Retinal pigment epithelial cell (primary cell): Measurements from ENCODE around the gene POU2F3.

ENCODE experiments used
- DNase-seq: peaks from one replicate; pipeline ENCODE4 v3.0.0-alpha.2; 2010; ENCODE audit warnings: low read depth
- H3K4me3 ChIP-seq: 2 replicates; pipeline ENCODE4 v1.5.1; 2011; ENCODE audit warnings: mild to moderate bottlenecking, low read length, control low read depth, moderate library complexity
- TF ChIP-seq, protein P1 (sequence below): conservative IDR thresholded peaks from 2 replicates; pipeline ENCODE4 v1.5.1; 2011; ENCODE audit warnings: low read depth, low read length, control low read depth, inconsistent platforms

POU2F3 gene

DNA sequence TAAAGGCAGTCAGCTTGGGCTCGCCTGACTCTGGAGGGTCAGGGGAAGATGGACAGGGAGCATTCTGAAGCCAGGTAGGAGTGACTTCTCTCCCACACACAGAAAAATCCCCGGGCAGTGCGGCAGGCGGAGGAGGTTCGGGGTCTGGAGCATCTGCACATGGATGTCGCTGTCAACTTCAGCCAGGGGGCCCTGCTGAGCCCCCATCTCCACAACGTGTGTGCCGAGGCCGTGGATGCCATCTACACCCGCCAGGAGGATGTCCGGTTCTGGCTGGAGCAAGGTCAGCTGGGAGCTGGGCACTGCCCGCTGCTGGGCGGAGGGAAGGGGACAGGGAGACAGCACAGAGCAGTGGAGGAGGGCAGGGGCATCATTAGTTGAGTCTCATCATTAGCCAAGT, 13.2 kb upstream of the POU2F3 start:
- H3K4me3 ChIP-seq, result no peak overlapping the region
- no peak for DNase-seq
- TF ChIP-seq, protein P1, sequence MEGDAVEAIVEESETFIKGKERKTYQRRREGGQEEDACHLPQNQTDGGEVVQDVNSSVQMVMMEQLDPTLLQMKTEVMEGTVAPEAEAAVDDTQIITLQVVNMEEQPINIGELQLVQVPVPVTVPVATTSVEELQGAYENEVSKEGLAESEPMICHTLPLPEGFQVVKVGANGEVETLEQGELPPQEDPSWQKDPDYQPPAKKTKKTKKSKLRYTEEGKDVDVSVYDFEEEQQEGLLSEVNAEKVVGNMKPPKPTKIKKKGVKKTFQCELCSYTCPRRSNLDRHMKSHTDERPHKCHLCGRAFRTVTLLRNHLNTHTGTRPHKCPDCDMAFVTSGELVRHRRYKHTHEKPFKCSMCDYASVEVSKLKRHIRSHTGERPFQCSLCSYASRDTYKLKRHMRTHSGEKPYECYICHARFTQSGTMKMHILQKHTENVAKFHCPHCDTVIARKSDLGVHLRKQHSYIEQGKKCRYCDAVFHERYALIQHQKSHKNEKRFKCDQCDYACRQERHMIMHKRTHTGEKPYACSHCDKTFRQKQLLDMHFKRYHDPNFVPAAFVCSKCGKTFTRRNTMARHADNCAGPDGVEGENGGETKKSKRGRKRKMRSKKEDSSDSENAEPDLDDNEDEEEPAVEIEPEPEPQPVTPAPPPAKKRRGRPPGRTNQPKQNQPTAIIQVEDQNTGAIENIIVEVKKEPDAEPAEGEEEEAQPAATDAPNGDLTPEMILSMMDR, result no peak

DNA sequence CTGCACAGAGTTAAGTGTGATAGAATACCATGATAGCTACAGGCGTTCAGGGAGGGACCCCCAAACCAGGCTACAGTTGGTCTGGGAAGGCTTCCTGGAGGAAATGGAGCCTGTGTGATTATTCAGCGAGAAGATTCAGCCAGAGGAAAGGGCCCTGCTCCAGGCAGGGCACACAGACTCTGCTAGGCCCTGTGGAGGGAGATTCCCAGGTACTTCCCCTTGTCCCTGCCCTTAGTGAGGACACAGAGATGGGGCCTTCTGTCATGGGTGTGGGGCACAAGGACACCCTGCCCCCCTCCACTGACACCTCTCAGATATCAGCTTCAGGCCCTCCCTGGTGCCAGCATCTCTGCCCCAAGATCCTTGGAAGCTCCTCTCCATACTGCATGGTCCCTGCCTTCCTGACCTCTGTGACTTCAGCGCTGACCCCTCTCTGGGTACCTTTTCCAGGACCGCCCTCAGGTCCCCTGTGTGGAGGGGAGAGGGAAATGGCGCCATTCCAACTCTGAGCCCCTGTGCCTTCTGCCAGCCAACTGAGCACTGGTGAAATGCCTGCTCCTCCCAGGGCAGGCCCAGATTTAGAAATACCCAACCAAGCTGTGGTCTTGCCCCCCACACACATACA, 12.6 kb upstream of the POU2F3 start:
- no peak overlapping the region for H3K4me3 ChIP-seq
- TF ChIP-seq, protein P1, result no peak
- DNase-seq, result no peak

GRCh38 chr11:120228794-120229384, 11.1 kb upstream of the POU2F3 start:
- DNase-seq, result no peak
- TF ChIP-seq, protein P1, result peak; percentile 29
- no peak overlapping the region for H3K4me3 ChIP-seq

DNA sequence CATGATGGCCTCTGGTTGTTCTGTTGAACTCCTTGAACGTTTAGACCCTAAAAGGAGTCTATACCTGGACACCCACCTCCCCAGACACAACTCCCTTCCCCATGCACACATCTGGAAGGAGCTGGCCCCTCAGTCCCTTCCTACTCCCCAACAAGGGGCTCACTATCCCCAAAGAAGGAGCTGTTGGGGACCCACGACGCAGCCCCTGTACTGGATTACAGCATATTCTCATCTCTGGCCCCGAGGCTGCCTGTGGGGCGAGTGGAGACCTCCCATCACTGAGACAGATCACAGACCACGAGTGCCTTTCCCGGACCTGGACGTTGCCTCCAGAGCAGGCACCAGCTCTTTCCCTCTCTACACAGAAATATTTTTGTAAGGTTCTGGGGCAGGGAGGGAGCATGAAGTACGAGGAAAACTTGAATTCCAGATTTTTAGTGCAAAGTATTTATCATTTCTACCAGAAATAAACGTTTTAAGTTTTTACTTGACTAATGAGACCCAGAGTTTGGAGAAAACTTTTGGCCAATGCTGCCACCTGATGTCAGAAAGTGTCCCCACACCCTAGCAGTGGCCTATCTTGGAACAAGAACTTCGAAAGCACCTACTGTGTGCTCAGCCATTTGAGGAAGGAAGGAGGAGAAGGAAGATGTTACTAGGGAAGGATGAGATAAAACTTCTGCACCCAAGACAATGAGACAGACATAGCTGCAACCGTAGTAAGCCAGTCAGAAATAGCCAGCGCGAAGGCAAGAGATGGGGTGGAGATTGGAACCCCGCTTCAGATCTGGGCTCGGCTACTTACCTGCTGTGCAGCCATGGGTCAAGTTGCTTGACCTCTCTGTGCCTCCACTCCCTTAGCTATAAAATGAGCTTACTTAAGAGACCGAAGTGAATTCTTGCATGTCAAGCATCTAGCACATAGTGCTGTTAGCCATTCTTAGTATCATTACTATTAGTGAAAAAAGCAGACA, 10.2 kb upstream of the POU2F3 start:
- no peak for DNase-seq
- H3K4me3 ChIP-seq, result no peak overlapping the region
- TF ChIP-seq, protein P1, result peak; percentile 81

GRCh38 chr11:120230433-120231071, 9.4 kb upstream of the POU2F3 start:
- DNase-seq, result no peak
- TF ChIP-seq, protein P1, result no peak
- H3K4me3 ChIP-seq, result no peak overlapping the region

DNA sequence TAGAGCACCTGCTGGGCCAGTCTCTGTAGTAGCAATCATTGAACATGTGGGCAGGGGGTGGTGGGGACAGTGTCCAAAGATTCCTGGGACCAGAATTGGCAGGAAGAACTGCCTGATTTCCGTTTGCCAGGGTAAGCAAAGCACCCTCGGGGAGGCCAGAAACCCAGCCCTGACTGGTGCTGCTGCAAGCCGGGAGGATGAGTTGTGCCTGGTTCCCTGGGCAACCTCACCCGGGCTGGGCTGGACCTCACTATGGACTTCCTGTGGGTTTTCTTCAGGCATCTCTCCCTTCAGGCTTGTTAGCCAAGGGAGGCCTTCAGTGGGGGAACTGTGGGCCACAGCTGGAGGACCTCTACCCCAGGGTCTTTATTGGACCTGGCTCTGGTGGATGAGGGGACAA, 8.0 kb upstream of the POU2F3 start:
- no peak overlapping the region for H3K4me3 ChIP-seq

More for the DNA sequence above, 8.0 kb upstream of the POU2F3 start:
- TF ChIP-seq, protein P1, result no peak
- DNase-seq, result no peak
